Retinal pigment epithelial cell (primary cell): Measurements from ENCODE around the gene POU2F1.

Experiments used
- DNase-seq: peaks from one replicate; pipeline ENCODE4 v3.0.0-alpha.2; 2010; ENCODE audit warnings: low read depth
- H3K4me3 ChIP-seq: 2 replicates; pipeline ENCODE4 v1.5.1; 2011; ENCODE audit warnings: mild to moderate bottlenecking, low read length, control low read depth, moderate library complexity
- TF ChIP-seq, protein P1 (sequence below): conservative IDR thresholded peaks from 2 replicates; pipeline ENCODE4 v1.5.1; 2011; ENCODE audit warnings: low read depth, low read length, control low read depth, inconsistent platforms

The POU2F1 gene

GRCh38 chr1:167262836-167263235, 42.1 kb downstream of the POU2F1 start:
- TF ChIP-seq, protein P1, sequence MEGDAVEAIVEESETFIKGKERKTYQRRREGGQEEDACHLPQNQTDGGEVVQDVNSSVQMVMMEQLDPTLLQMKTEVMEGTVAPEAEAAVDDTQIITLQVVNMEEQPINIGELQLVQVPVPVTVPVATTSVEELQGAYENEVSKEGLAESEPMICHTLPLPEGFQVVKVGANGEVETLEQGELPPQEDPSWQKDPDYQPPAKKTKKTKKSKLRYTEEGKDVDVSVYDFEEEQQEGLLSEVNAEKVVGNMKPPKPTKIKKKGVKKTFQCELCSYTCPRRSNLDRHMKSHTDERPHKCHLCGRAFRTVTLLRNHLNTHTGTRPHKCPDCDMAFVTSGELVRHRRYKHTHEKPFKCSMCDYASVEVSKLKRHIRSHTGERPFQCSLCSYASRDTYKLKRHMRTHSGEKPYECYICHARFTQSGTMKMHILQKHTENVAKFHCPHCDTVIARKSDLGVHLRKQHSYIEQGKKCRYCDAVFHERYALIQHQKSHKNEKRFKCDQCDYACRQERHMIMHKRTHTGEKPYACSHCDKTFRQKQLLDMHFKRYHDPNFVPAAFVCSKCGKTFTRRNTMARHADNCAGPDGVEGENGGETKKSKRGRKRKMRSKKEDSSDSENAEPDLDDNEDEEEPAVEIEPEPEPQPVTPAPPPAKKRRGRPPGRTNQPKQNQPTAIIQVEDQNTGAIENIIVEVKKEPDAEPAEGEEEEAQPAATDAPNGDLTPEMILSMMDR, result no peak
- H3K4me3 ChIP-seq, result no peak overlapping the region
- DNase-seq, result no peak

- no peak overlapping the region for H3K4me3 ChIP-seq
- TF ChIP-seq, protein P1, result no peak
- no peak for DNase-seq
These were observed 42.7 kb downstream of the POU2F1 start for GRCh38 chr1:167263344-167263743.

- no peak overlapping the region for H3K4me3 ChIP-seq
- DNase-seq, result peak; percentile 10
- TF ChIP-seq, protein P1, result no peak
These were observed 43.3 kb downstream of the POU2F1 start for GRCh38 chr1:167263819-167264464.

DNA sequence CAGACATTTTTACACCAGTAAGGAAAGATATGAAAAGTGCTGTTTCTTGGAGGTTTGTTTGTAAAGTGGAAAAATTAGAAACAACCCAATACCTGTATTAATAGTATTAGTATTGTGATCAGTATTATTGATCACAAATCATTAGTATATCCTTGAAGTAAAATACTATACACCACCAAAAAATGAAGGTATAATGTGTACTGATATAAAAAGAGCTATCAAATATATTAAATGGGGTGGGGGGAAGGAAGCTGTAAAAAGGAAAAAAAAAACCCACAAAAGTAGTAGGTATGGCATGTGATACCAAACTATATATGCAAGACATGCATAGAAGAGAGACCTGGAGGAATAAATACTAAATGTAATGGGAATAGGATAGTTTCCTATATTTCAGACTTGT, 46.3 kb downstream of the POU2F1 start:
- TF ChIP-seq, protein P1, result no peak

GRCh38 chr1:167268347-167268787, 47.7 kb downstream of the POU2F1 start:
- TF ChIP-seq, protein P1, result no peak
- DNase-seq, result no peak
- no peak overlapping the region for H3K4me3 ChIP-seq

More for the DNA sequence above, 46.3 kb downstream of the POU2F1 start:
- DNase-seq, result no peak
- no peak overlapping the region for H3K4me3 ChIP-seq

- no peak overlapping the region for H3K4me3 ChIP-seq
- TF ChIP-seq, protein P1, result no peak
- no peak for DNase-seq
These were observed 49.8 kb downstream of the POU2F1 start for GRCh38 chr1:167270349-167271092.

GRCh38 chr1:167272369-167272957, 51.8 kb downstream of the POU2F1 start:
- TF ChIP-seq, protein P1, result no peak

More at GRCh38 chr1:167272369-167272957, 51.8 kb downstream of the POU2F1 start:
- no peak for DNase-seq
- H3K4me3 ChIP-seq, result no peak overlapping the region
